ENCODE data around the gene EIF2AK3.

GRCh38 chr2:88601286-88601685, 26.0 kb downstream of the EIF2AK3 start:
- no peak for TF ChIP-seq CTCF (IDR thresholded peaks at IDR 0.05)
- TF ChIP-seq CBX2 (IDR thresholded peaks at IDR 0.05; ENCODE audit: borderline replicate concordance, low read depth): no peak
- TF ChIP-seq EP300 (IDR thresholded peaks at IDR 0.05): no peak
- no peak for TF ChIP-seq RFX5 (IDR thresholded peaks at IDR 0.05)
- no peak for TF ChIP-seq POLR2A (IDR thresholded peaks at IDR 0.05; ENCODE audit: low read length)
- no peak for TF ChIP-seq KDM1A (IDR thresholded peaks at IDR 0.05; ENCODE audit: low read depth)

All from A549 (cell line).